GM04503 (cell line): ENCODE data around the gene ZC3H4.

ENCODE experiments used
- DNase-seq: peaks from one replicate; pipeline ENCODE4 v3.0.0-alpha.2; 2012; ENCODE audit warnings: low read depth

Gene ZC3H4

GRCh38 chr19:47047763-47048405 lies 65.7 kb downstream of the ZC3H4 start:
- peak; percentile 75 for DNase-seq

GRCh38 chr19:47047272-47047762 lies 66.3 kb downstream of the ZC3H4 start:
- DNase-seq: no peak

GRCh38 chr19:47045867-47046470 lies 67.6 kb downstream of the ZC3H4 start:
- DNase-seq: no peak

- DNase-seq: no peak
Measured at GRCh38 chr19:47044946-47045866, 68.4 kb downstream of the ZC3H4 start.

- no peak for DNase-seq
Measured at GRCh38 chr19:47040869-47041268, 72.7 kb downstream of the ZC3H4 start.

GRCh38 chr19:47039239-47039874 lies 74.2 kb downstream of the ZC3H4 start:
- no peak for DNase-seq

- no peak for DNase-seq
Measured at GRCh38 chr19:47037766-47038165, 75.8 kb downstream of the ZC3H4 start.

GRCh38 chr19:47036097-47036651 lies 77.4 kb downstream of the ZC3H4 start:
- DNase-seq: no peak

GRCh38 chr19:47035127-47036096 lies 78.2 kb downstream of the ZC3H4 start:
- DNase-seq: peak; percentile 29

- DNase-seq: no peak
Measured at GRCh38 chr19:47032171-47032811, 81.3 kb downstream of the ZC3H4 start.

- DNase-seq: no peak
Measured at GRCh38 chr19:47028195-47028601, 85.4 kb downstream of the ZC3H4 start.

- no peak for DNase-seq
Measured at GRCh38 chr19:47027586-47028088, 85.9 kb downstream of the ZC3H4 start.

- no peak for DNase-seq
Measured at GRCh38 chr19:47026889-47027288, 86.7 kb downstream of the ZC3H4 start.

GRCh38 chr19:47026156-47026555 lies 87.4 kb downstream of the ZC3H4 start:
- no peak for DNase-seq

- no peak for DNase-seq
Measured at GRCh38 chr19:47024502-47024901, 89.1 kb downstream of the ZC3H4 start.

GRCh38 chr19:47023448-47023794 lies 90.2 kb downstream of the ZC3H4 start:
- no peak for DNase-seq

GRCh38 chr19:47022541-47023447 lies 90.8 kb downstream of the ZC3H4 start:
- no peak for DNase-seq

GRCh38 chr19:47022140-47022536 lies 91.4 kb downstream of the ZC3H4 start:
- DNase-seq: no peak

- no peak for DNase-seq
Measured at GRCh38 chr19:47021536-47022139, 91.9 kb downstream of the ZC3H4 start.
